ENCODE results near the gene AIF1L. TPM values are rescaled to one million over a fixed set of nuclear protein-coding genes. Genes with fewer than 3 reads are reported as not detected.

Gene AIF1L
- total and polyA plus RNA-seq, 2 of the 4 experiments (the other 2 are of a cell fraction), result 0.18 to 0.19 TPM

DNA sequence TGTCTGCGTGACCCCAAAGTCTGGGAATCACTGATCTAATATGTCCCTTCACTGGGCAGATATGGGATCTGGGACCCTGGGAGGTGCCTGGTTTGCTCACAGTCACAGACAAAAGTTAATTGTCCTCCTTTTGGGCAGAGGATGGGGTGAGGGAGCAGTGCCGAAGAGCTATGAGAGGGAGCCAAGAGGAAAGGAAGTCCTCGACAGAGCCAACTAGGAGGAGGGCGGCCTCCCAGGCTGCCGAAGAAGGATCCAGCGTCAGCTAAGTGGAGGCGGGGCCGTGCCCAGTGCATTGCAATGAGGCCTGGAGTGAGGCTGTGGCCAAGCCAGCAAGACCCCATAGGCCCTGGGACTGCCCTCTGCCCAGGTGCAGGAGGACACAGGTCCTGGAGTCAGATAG lies 11.4 kb downstream of the AIF1L start:
- no TSS peak for BruUV-seq (replicated peaks)
- Histone ChIP-seq H3K4me3 (ENCODE audit: insufficient read depth, low read depth, low read length) (no peak overlapping the region), H3K27me3 (ENCODE audit: control insufficient read depth, insufficient read depth, low read length) (peaks cover 19% of the 10 kb centered on the region), H3K18ac (ENCODE audit: low read depth, low read length) (no peak overlapping the region), H3K9me3 (ENCODE audit: control insufficient read depth, insufficient read depth, low read length) (no peaks in the 10 kb centered on the region), H2AK9ac (replicated peaks; ENCODE audit: low read depth, low read length, poor library complexity) (no peak overlapping the region), H4K20me1 (ENCODE audit: insufficient read depth, low read length) (no peaks in the 10 kb centered on the region), H3K14ac (replicated peaks; ENCODE audit: low read depth, low read length) (no peak overlapping the region), H3K9me1 (ENCODE audit: insufficient read depth, low read length) (no peaks in the 10 kb centered on the region), H4K8ac (ENCODE audit: low read depth in 2 of 2, low read length in 2 of 2) (no peak overlapping the region), H4K5ac (ENCODE audit: low read depth, low read length) (no peak overlapping the region), H3K79me1 (ENCODE audit: low read depth in 1 of 2, low read length in 2 of 2) (no peaks in the 10 kb centered on the region), H3K4me1 (ENCODE audit: control insufficient read depth, insufficient read depth, low read length) (no peaks in the 10 kb centered on the region), H3K9ac (ENCODE audit: low read depth, low read length) (no peak overlapping the region), H3K36me3 (ENCODE audit: control insufficient read depth, insufficient read depth, low read length) (no peaks in the 10 kb centered on the region), H3K56ac (ENCODE audit: extremely low read depth, insufficient read depth, low read length) (no peak overlapping the region), H3K4me2 (ENCODE audit: low read depth, low read length) (no peak overlapping the region), H4K91ac (ENCODE audit: insufficient read depth, low read depth, low read length) (no peak overlapping the region), H2BK15ac (ENCODE audit: low read depth, low read length) (no peak overlapping the region), H2BK120ac (ENCODE audit: low read depth, low read length) (no peak overlapping the region), H3K23ac (ENCODE audit: low read depth, low read length) (no peak overlapping the region), H3K4ac (ENCODE audit: low read depth, low read length) (no peak overlapping the region), H2BK5ac (ENCODE audit: low read depth, low read length, poor library complexity, severe bottlenecking) (no peak overlapping the region), H2AK5ac (ENCODE audit: low read depth, low read length) (no peak overlapping the region), H2BK20ac (ENCODE audit: low read depth, low read length) (no peak overlapping the region), H3K27ac (ENCODE audit: insufficient read depth, low read length) (no peak overlapping the region), H2AFZ (replicated peaks; ENCODE audit: low read length, poor library complexity) (no peak overlapping the region)
- CTCF ChIA-PET, result no interaction called here
- intact Hi-C loops (cut with micrococcal nuclease) (no loop called here), in situ Hi-C loops (cut with MboI; ENCODE audit: low sequenced_read_pairs) (no loop called here), dilution Hi-C loops (cut with HindIII; ENCODE audit: low sequenced_read_pairs, unreplicated experiment) (no loop called here)
- no peak for ATAC-seq (ENCODE audit: low read depth)
- TF ChIP-seq BHLHE40 (IDR thresholded peaks at IDR 0.05; ENCODE audit: low read depth, low read length) (no peak), RAD21 (IDR thresholded peaks at IDR 0.05; ENCODE audit: low read length) (no peak)
- POLR2A ChIA-PET (ENCODE audit: unreplicated experiment), result no interaction called here
- DNase-seq, result no peak
- WGBS, 2 experiments (ENCODE audit: extremely low coverage in 2 of 2, insufficient read length in 1 of 2), result 20% methylated on average over 1 of the region's 8 CpGs; no CpG with 5 or more reads in 1 of the 2 experiments

All from IMR-90 (cell line).